ENCODE results near the gene ENO2. TPM values are rescaled to one million over a fixed set of nuclear protein-coding genes. Genes with fewer than 3 reads are reported as not detected.
"Not testable (repeated sequence)": the region's sequence is repeated elsewhere in the genome, so short reads cannot be mapped to it uniquely, and the experiment has no call there.

The ENO2 gene
- total RNA-seq, 2 experiments from 2014 or later: 315 to 330 TPM

DNA sequence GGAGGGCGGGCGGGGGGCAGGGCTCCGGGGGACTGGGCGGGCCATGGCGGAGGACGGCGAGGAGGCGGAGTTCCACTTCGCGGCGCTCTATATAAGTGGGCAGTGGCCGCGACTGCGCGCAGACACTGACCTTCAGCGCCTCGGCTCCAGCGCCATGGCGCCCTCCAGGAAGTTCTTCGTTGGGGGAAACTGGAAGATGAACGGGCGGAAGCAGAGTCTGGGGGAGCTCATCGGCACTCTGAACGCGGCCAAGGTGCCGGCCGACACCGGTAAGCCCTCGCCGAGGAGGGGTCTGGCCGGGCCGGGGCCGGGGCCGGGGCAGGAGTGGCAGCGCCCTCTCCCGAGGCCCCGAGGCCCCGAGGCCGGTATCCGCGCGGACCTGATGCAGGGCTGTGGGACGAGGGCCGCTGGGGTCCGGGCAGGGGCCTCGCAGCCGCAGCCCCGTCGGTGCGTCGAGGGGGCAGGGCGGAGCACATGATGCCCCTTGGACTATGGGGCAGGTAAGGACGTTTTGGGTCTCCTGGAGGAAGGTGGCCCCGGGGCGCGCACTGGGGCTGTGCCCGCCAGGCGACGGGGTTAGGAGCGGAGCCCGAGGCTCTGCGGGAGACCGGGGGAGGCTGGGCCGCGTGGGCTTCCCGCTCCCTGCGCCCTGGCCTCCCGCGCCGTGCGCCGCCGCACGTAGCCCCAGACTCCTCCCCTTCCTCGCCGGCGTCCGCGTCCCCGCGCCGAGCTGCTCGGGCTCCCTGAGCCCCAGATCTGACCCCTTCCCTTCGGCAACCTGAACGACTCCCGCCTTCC, 46.8 kb upstream of the ENO2 start, which contains the start of gene TPI1:
Gene TPI1, plus strand, starts transcription at position 119 of the 798 bp plus-strand sequence. Its CDS starts 36 bp downstream, at position 155.
- ChIA-PET POLR2A (interaction anchor here (0.7 to 13.0 kb wide), 29 partner anchors 8 to 333 kb away, joined by 3 to 218 read pairs (median 4); partner anchors contain the start of genes C12orf57, CDCA3, GAPDH and GNB3), CTCF (interaction anchor here (1.3 to 9.5 kb wide), 8 partner anchors 11 to 115 kb away, joined by 3 to 124 read pairs (median 6); partner anchors contain the start of genes CDCA3, MLF2, PTMS and USP5)
- DNase-seq (peak; percentile 84), ATAC-seq (peak; percentile 74)
- peaks cover 73% of the 10 kb centered on the region for H3K36me3 Mint-ChIP-seq (ENCODE audit: low read depth)
- H3K27ac Mint-ChIP-seq: peak within 1 kb of the TSS; percentile 97
- H3K27me3 Mint-ChIP-seq: no peaks in the 10 kb centered on the region
- no peaks in the 10 kb centered on the region for H3K9me3 Mint-ChIP-seq
- H3K4me1 Mint-ChIP-seq (ENCODE audit: low read depth): peaks cover 55% of the 10 kb centered on the region
- H3K4me3 Mint-ChIP-seq: peak within 1 kb of the TSS; percentile 91
- intact Hi-C loops (cut with micrococcal nuclease): no loop called here
- TF ChIP-seq, protein P1, sequence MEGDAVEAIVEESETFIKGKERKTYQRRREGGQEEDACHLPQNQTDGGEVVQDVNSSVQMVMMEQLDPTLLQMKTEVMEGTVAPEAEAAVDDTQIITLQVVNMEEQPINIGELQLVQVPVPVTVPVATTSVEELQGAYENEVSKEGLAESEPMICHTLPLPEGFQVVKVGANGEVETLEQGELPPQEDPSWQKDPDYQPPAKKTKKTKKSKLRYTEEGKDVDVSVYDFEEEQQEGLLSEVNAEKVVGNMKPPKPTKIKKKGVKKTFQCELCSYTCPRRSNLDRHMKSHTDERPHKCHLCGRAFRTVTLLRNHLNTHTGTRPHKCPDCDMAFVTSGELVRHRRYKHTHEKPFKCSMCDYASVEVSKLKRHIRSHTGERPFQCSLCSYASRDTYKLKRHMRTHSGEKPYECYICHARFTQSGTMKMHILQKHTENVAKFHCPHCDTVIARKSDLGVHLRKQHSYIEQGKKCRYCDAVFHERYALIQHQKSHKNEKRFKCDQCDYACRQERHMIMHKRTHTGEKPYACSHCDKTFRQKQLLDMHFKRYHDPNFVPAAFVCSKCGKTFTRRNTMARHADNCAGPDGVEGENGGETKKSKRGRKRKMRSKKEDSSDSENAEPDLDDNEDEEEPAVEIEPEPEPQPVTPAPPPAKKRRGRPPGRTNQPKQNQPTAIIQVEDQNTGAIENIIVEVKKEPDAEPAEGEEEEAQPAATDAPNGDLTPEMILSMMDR (IDR thresholded peaks at IDR 0.05): no peak

DNA sequence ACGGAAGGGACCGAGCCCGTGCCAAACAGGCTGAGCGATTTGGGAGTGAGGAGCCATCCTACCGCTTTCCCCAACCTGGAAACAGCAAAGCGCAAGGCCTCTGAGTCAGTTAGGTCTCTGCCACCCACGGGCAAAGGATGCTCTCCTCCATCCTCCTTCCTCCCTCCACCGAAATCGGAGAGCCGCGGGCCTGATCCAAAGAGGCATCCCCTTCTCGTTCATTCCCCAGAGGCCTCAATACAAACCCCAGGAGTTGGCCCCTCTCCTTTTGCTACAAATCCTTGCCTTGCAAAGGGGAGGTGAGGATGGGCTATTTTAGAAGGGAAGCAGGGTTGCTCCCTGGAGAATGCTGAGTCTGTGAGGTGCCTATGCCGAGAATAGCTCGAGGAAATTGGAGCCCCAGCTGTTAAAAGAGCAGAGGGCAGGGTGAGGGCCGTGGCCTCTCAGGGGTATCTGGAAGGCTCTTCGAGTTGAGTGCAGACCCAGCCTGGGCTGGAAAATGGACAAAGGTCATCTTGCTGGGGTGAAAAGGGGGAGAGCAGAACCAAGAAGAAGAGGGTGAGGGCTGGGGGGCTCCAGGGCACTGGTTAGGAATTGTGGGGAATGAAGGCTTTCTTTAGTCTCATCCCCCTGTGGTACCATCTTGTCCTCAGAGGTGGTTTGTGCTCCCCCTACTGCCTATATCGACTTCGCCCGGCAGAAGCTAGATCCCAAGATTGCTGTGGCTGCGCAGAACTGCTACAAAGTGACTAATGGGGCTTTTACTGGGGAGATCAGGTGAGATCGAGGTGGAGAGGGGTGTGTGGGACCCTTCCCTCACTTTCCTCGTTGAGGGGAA, 46.0 kb upstream of the ENO2 start:
- no peaks in the 10 kb centered on the region for H3K27me3 Mint-ChIP-seq
- H3K36me3 Mint-ChIP-seq (ENCODE audit: low read depth): peaks cover 72% of the 10 kb centered on the region
- peak overlapping the region; percentile 91 for H3K4me3 Mint-ChIP-seq
- peaks cover 55% of the 10 kb centered on the region for H3K4me1 Mint-ChIP-seq (ENCODE audit: low read depth)
- H3K9me3 Mint-ChIP-seq: no peaks in the 10 kb centered on the region
- DNase-seq: peak; percentile 23
- CTCF ChIA-PET: interaction anchor here (0.6 to 9.5 kb wide), 19 partner anchors 15 to 241 kb away, joined by 3 to 124 read pairs (median 5); partner anchors contain the start of genes C1RL, CDCA3, COPS7A and LRRC23
- H3K27ac Mint-ChIP-seq: peak overlapping the region; percentile 97
- TF ChIP-seq, protein P1 (IDR thresholded peaks at IDR 0.05): no peak
- POLR2A ChIA-PET: interaction anchor here (0.7 to 13.0 kb wide), 18 partner anchors 9 to 115 kb away, joined by 3 to 218 read pairs (median 6); partner anchors contain the start of genes C12orf57, CDCA3, MLF2 and P3H3
- no peak for ATAC-seq
- intact Hi-C loops (cut with micrococcal nuclease): no loop called here

DNA sequence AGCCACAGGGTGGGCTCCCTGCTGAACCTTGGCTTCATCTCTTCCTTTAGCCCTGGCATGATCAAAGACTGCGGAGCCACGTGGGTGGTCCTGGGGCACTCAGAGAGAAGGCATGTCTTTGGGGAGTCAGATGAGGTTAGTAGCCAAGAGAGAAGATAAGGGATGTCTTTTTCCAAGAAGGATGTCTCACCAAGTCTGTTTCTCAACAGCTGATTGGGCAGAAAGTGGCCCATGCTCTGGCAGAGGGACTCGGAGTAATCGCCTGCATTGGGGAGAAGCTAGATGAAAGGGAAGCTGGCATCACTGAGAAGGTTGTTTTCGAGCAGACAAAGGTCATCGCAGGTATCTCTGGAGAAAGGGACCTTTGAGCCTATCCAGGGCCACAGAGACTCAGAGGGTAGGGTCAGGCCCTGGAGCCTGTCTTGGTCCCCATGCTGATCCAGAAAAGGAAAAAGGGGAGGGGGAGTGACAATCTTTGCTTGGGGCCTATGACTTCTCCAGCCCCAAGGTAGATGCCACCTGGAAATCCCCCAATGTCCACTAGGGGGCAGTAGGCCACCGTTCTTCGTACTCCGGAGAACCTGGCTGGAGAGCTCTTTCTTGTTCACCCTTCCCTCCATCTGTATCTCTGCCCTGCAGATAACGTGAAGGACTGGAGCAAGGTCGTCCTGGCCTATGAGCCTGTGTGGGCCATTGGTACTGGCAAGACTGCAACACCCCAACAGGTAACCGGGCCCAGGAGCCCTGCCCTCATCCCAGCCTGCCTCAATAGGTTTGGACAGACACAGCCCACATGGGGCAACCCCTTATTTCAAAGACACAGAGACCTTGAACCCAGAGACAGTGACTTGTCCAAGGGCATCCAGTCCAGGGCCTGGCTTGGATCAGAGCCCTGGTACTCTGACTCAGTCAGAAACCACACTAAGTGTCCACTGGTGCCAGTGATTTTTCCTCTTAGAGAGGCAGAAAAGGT, 45.0 kb upstream of the ENO2 start:
- peaks cover 59% of the 10 kb centered on the region for H3K4me1 Mint-ChIP-seq (ENCODE audit: low read depth)
- no peaks in the 10 kb centered on the region for H3K9me3 Mint-ChIP-seq
- peaks cover 71% of the 10 kb centered on the region for H3K36me3 Mint-ChIP-seq (ENCODE audit: low read depth)
- peak; percentile 91 for DNase-seq
- TF ChIP-seq, protein P1 (IDR thresholded peaks at IDR 0.05): peak; percentile 78
- no peaks in the 10 kb centered on the region for H3K27me3 Mint-ChIP-seq
- ChIA-PET CTCF (interaction anchor here (0.6 to 9.5 kb wide), 34 partner anchors 8 to 243 kb away, joined by 3 to 124 read pairs (median 4); partner anchors contain the start of genes C1RL, CDCA3, COPS7A and ENO2), POLR2A (interaction anchor here (1.1 to 13.0 kb wide), 10 partner anchors 10 to 95 kb away, joined by 3 to 218 read pairs (median 6); partner anchors contain the start of genes C12orf57, CDCA3, RNU7-1 and USP5)
- no peak for ATAC-seq
- H3K4me3 Mint-ChIP-seq: peak overlapping the region; percentile 91
- peak overlapping the region; percentile 97 for H3K27ac Mint-ChIP-seq
- intact Hi-C loops (cut with micrococcal nuclease): no loop called here

DNA sequence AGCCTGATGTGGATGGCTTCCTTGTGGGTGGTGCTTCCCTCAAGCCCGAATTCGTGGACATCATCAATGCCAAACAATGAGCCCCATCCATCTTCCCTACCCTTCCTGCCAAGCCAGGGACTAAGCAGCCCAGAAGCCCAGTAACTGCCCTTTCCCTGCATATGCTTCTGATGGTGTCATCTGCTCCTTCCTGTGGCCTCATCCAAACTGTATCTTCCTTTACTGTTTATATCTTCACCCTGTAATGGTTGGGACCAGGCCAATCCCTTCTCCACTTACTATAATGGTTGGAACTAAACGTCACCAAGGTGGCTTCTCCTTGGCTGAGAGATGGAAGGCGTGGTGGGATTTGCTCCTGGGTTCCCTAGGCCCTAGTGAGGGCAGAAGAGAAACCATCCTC, 44.1 kb upstream of the ENO2 start:
- intact Hi-C loops (cut with micrococcal nuclease); ATAC-seq; H3K27me3 Mint-ChIP-seq; DNase-seq; H3K9me3 Mint-ChIP-seq: not testable (repeated sequence)
- Mint-ChIP-seq H3K27ac (peak overlapping the region; percentile 89), H3K4me3 (peak overlapping the region; percentile 91), H3K36me3 (ENCODE audit: low read depth) (peaks cover 69% of the 10 kb centered on the region), H3K4me1 (ENCODE audit: low read depth) (peaks cover 63% of the 10 kb centered on the region)
- POLR2A ChIA-PET: interaction anchor here (0.5 to 13.0 kb wide), 8 partner anchors 11 to 1215 kb away, joined by 3 to 218 read pairs (median 8); partner anchors contain the start of genes C12orf57, CDCA3, MLF2 and RNU7-1
- CTCF ChIA-PET: interaction anchor here (1.0 to 9.5 kb wide), 15 partner anchors 9 to 239 kb away, joined by 3 to 124 read pairs (median 4); partner anchors contain the start of genes C1RL, CDCA3, ENO2 and MLF2
